GM19372 (cell line): ENCODE results near the gene DCN.

Source experiments
- ATAC-seq: cut with Tn5 transposase; IDR thresholded peaks from one replicate; pipeline ENCODE4 v1.9.1; 2021; ENCODE audit warnings: mild to moderate bottlenecking, low read depth, moderate library complexity; ENCODE audit not compliant: unreplicated experiment

Gene DCN

GRCh38 chr12:91105807-91106206, 76.8 kb downstream of the DCN start:
- ATAC-seq: no peak

DNA sequence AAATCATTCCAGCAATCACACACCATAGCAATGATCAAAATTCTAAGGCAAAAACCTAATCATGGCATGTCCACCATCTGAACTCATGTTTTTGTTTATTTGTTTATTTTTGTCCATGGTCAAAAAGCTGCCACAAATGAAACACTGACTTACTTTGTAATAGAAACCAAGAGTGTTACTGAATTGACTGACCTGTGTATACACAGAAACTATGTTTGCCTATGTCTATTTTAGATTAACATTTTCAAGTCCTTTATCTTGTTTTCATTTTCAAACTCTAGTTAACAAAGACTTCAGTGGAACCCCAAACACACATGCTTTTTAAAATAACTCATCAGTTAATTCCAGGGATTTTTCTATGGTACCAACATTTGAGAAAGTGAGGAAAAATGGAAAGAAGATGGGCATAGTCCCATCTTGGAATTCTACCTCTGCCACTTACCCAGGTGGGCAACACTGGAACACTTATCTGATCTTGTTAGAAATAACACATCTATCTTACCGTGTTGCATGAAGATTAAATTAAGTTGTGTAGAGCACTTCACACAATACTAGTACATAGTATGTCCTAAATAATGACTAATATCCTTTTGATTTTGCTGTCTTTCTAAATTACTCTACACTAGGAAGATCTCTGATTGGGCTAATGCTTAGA, 77.7 kb downstream of the DCN start:
- ATAC-seq: no peak

- no peak for ATAC-seq
Observed at GRCh38 chr12:91103624-91104023, 79.0 kb downstream of the DCN start.

- ATAC-seq: no peak
Observed at GRCh38 chr12:91103101-91103500, 79.5 kb downstream of the DCN start.

GRCh38 chr12:91100906-91101305, 81.7 kb downstream of the DCN start:
- ATAC-seq: no peak

- no peak for ATAC-seq
Observed at GRCh38 chr12:91099836-91100235, 82.8 kb downstream of the DCN start.

DNA sequence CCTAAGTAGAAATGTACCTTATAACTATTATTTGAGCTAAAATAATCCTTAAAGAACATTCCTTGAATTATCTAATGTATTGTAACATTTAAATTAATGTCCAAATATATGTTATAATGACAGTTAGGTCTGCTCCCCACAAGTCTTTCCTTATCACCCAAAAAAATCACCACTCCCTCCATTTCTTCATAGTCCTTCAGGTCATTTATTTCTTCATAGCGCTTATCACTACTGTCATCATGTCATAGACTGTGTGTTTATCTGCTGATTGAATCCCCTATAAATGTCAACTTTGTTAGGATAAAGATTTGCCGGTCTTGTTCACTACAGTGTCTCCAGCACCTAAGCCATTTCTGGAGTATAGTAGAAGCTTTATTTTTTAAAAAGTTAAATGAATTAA, 83.3 kb downstream of the DCN start:
- no peak for ATAC-seq

DNA sequence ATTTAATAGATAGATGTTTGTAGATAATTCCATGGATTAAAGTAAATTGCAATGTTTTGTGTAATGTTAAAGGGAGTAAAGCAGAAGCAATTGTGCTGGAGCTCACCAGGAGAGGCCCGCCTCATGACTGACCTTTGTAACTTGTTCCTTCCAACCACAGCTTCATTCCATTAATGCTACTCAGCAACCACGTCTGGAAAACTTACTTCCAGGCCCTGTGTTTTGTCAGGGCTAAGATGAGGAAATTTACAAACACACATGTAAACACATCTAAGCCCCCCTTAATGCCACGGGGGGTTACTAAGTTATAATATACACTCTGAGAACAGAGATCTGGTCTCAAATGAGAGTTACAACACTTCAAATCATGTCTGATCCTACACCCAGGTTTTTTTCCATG, 83.7 kb downstream of the DCN start:
- ATAC-seq: no peak

- no peak for ATAC-seq
Observed at GRCh38 chr12:91098461-91098860, 84.2 kb downstream of the DCN start.

DNA sequence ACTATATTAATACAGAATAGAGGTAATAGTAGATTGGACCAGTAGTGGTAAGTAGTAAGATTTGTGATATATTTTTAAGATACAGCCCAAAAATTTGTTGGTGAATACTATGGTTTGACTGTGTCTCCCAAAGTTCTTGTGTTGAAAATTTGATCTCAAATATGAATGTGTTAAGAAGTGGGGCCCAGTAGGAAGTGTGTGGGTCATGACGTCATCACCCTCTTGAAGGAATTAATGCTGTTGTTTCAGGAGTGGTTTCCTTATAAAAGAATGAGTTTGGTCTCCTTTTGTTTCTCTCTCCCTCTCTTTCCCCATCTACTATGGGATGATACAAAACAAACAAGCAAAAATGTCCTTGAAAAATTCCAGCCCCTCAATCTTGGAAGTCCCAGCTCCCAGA, 87.7 kb downstream of the DCN start:
- no peak for ATAC-seq

GRCh38 chr12:91094032-91094662, 88.5 kb downstream of the DCN start:
- no peak for ATAC-seq

- ATAC-seq: no peak
Observed at GRCh38 chr12:91093341-91093740, 89.3 kb downstream of the DCN start.

GRCh38 chr12:91091916-91092715, 90.5 kb downstream of the DCN start:
- no peak for ATAC-seq
